ENCODE data around the gene PIN1. TPM values are rescaled to one million over a fixed set of nuclear protein-coding genes. Genes with fewer than 3 reads are reported as not detected.

Gene PIN1
- total RNA-seq, 1 experiment from 2014 or later = 131 TPM

DNA sequence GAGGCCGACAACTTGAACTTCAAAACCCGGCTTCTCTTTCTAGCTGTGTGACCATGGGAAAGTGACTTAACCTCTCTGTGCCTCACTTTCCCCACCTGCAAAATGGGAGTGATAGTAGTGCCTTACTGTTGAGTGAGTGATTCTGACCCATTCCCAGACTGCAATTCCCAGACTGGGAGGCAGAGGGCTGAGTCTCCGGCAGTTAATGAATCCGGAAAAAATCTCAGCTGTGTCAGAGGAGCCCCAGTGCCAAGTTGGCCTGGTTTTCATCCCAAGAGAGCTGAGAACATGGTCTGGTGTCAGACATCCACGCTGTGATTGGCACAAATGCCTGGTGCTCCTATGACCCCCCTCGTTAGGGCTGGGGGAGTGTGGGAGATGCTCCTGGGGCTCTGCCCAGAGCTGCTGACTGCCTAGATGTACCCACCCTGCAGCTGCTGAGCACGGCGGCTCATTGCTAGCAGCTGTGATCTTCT is 50.0 kb downstream of the PIN1 start:
- no peak for DNase-seq (ENCODE audit: low read depth)

DNA sequence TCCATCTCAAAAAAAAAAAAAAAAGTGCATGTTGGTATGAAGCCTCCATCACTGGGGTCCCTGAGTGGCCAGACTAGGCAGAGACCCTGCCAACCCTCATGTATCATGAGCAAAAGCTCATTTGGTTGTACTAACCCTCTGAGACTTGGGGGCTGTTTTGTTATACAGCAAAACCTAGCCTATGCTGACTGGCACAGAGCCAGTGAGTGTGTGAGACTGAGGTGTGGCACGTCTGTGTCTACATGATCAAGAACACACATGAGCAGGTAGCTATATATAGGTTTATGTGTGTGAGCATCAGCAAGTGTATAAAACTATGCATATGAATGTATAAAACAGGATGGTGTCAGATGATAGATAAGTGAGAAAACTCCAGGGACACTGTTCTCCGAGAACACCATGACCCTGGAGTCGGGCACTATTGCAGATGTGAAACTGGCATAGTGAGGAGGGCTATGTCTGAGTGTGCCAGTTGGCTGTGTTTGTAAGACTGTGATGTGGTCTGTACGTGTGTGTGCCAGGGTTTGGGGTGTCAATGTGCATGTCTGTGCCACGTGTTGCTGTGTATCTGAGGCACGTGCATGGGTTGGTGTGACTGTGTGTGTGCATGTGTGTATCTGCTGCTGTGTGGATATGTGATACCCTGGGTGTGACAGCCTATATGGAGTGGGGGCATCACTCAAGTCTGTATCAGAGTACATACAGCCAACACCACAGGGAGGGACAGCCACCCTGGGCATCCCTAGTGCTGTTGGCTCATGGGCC is 56.7 kb downstream of the PIN1 start:
- no peak for DNase-seq (ENCODE audit: low read depth)

Other genes with a start within 250 kb of the PIN1 start
- gene ZNF561, start 214.1 kb upstream of the PIN1 start, total RNA-seq (2014; rRNA removed; shearing (Covaris generic)) = 14.3 and 16.5 TPM in 2 replicates
- gene ZNF562, start 160.2 kb upstream of the PIN1 start, total RNA-seq (2014; rRNA removed; shearing (Covaris generic)) = 29.9 and 30.1 TPM in 2 replicates
- 1.5 and 2.1 TPM in 2 replicates for gene ZNF846, start 66.6 kb upstream of the PIN1 start, total RNA-seq (2014; rRNA removed; shearing (Covaris generic))
- 9.0 and 13.9 TPM in 2 replicates for gene FBXL12, start 16.2 kb upstream of the PIN1 start, total RNA-seq (2014; rRNA removed; shearing (Covaris generic))
- gene UBL5, start 7.4 kb upstream of the PIN1 start, total RNA-seq (2014; rRNA removed; shearing (Covaris generic)) = 467 and 704 TPM in 2 replicates
- gene OLFM2, start 101.2 kb downstream of the PIN1 start, total RNA-seq (2014; rRNA removed; shearing (Covaris generic)) = 8.2 and 15.7 TPM in 2 replicates
- gene COL5A3, start 175.2 kb downstream of the PIN1 start, total RNA-seq (2014; rRNA removed; shearing (Covaris generic)) = 2.8 and 4.1 TPM in 2 replicates
- not detected in 2 replicates for gene RDH8, start 178.2 kb downstream of the PIN1 start, total RNA-seq (2014; rRNA removed; shearing (Covaris generic))